ENCODE data around the gene IKBKE.

The IKBKE gene

DNA sequence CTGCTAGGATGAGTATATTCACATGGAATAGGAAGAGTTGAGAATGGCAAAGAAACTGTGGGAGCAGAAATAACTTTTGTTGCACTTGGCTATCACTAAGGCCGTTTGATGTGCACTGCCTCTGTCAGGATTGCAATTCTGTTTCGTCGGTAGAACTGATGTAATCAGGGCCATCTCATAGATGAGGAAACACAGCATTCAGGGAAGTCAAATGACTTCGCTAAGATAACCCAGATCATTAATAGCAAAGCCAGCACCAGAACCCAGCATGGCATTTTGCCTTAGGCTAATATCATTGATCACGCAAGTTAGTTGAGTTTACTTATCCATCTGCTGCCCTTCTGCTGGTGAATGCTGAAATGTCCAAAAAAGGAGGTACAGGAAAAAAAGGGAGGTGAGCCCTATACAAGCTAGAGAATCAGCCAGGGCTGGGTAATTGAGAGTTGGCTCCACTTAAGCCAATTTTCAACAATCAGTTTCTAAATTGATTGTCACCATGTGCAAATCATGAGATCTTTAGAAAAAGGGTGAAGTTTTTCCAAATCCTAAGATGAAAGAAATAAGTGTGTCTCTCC, 44.6 kb downstream of the IKBKE start:
- peak in 1 of 2 experiments; percentile 12 for DNase-seq

DNA sequence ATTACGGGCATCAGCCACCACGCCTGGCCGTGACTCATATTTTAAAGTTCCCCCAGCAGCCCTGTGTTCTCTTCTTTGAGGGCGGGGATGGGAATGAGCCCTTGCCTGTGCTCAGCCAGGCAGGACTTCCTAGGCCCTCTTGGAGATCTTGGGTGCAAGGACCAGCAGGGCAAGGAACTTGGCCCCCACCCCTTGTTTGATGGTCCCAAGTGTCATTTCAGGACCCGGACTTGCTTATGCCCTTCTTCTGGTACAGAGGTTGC, 46.4 kb downstream of the IKBKE start:
- no peak for DNase-seq

DNA sequence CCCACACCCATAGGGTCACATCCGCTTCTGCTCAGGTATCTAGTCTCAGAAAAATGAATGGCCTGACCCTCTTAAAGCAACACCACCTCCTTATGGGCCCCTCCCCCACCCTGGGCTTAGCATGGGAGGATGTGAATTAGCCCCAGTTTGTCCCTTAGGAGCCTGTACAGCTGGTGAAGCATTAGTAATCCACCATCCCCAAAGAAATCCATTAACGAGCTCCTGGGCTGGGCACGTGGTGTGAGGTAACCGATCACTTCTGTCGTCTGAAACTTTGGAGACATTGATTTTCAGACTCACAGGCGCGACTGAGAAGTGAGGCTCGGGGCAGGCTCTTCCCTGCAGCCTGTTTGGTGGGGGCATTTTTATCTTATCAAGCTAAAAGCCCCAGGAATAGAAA, 47.5 kb downstream of the IKBKE start:
- DNase-seq: no peak

DNA sequence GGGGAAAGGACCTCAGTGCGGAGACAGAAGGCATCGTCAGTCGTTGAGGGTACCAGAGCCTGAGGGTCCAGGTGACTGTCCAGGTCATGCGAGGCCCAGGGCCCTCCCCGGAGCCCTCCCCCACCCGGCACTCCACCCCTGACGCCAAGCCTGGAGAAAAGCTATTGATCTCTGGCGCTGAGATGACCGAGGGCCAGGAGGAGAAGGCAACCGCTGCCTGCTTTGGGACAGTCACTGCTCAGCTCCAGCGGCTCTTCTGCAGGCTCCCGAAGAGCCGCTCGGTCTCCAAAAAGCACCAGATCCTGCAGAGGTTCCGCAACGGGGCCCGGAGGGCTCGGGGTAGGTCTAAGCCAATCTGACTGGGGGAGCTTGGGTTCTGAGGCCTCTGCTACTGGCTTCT, 47.9 kb downstream of the IKBKE start:
- no peak for DNase-seq

DNA sequence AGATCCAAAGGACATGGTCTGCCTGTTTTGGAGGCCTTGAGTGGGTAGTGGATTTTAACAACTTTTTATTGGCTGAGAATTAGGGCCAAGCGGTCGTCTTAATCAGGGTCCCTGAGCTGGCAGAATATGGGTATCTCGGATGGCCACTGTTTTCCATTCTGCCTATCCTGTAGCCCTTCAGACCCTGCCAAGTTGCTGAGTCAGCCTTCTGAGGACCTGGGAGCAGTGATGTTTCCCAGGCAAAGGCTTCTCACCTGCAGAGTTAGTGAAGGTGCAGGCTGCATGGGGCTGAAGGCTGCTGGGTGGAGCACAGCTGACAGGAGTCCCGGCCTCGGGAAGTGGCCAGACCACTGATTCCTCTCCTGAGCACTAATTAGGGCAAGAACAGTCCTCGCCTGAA, 48.5 kb downstream of the IKBKE start:
- no peak for DNase-seq

DNA sequence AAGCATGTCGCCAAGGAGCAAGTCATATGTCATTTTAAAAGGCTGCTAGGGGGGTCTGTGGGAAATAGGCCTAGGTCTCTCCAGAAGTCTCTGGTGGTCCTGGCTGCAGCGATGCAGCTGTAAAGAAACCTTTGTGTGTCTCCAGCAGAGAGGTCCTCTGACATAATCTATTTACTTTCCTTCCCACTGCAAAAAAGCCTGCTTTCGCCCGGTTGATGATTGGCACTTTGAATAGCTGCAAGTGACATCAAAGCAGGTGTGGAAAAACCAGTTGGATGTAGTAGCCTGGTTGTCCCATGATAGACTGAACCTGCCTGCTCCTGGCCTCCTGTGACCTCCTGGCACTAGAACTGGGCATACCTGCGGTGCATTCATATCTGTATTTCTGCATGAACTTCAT, 50.9 kb downstream of the IKBKE start:
- DNase-seq: no peak

DNA sequence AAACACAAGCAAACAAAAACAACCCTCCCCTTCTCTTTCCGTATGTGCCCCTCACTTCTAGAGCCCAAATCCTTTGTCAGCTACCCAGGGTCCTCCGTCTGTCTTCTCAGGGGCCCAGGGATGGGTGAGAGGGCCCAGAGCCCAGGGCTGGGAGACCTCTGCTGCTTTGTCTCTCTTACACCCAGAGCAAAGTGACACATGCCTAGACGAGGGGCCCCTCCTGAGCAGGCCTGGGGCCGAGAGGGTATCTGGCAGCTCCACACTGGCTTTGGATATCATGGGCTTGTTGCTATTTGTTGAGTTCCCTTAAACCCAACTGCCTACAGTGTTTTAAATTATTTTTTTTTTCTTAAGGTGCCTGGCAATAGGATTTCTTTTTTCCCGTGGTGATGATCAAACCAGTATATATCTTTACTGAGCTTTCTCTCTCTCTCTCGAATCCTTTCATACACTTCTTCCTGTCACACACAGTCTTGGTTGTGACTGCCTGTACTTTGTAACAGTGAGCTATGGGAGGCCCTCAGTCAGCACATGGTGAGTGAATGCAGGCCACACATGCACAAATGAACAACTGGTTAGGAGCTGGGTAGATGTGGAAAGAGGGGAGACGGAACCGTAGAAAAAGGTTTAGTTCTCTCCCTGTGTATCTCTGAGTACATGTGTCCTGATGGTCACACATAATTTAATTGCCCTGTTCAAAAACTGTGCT, 51.6 kb downstream of the IKBKE start:
- DNase-seq: no peak

GRCh38 chr1:206524739-206525364, 54.6 kb downstream of the IKBKE start:
- DNase-seq: no peak

- DNase-seq: no peak
These were observed 56.0 kb downstream of the IKBKE start for GRCh38 chr1:206526064-206526911.

DNA sequence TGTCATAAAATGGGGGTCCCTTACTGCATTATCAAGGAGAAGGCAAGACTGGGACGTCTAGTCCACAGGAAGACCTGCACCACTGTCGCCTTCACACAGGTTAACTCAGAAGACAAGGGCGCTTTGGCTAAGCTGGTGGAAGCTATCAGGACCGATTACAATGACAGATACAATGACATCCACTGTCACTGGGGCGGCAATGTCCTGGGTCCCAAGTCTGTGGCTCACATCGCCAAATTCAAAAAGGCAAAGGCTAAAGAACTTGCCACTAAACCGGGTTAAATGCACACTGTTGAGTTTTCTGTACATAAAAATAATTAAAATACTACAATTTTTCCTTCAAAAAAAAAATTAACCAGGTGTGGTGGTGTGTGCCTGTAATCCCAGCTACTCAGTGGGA, 59.1 kb downstream of the IKBKE start:
- no peak for DNase-seq

DNA sequence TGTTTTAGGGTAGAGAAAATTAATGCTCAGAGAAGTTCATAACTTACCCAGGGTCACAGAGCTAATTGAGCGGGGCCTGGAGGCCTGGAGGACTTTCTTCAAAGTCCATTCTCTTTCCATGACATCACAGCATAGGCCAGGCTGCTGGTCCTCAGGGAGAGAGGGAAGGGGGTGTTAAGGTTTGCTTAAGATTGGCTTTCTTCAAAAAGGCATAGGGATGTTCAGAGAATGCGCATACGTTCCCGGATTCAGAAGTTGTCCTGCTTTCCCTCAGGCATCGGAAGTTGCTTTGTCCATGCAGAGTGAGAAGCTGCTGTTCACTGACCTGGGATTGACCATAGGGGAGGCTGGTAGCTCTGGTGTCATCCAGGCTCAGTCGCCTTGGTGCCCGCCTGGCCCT, 62.1 kb downstream of the IKBKE start:
- DNase-seq: no peak

DNA sequence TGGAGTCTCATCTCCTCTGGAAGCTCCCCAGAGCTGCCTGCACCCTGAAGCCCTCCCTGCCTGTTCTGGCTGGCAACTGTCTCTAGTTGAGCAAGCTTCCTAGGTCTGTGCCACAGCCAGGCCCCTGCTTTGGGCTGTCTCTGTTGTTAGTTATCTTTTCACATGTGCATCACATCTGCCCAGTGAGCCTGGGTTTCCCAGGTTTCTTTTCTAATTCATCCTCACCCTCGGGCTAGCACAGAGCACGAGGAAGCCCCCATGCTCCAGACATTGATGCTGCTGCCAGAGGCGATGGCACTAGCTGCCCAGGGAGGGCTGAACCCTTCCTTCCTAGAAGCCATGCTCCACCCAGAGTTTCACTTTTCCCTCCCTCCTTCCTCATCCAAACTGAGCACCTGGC, 64.3 kb downstream of the IKBKE start:
- DNase-seq: no peak

DNA sequence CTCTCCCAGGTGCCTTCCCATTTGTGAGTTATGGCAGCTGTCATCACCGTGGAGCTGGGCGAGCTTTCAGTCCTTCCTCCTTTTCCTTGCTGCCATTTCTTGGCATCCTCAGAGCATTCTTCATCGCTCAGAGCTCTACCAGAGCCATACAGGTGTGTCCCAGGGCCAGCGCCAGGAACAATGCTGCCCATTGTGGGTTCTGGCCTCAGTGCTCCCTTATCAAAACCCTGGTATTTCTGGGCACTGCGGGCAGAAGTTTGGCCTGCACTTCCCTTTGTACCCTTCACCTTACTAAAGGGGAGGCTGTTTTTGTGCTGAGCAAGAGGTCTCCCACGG, 65.5 kb downstream of the IKBKE start:
- DNase-seq: no peak

DNA sequence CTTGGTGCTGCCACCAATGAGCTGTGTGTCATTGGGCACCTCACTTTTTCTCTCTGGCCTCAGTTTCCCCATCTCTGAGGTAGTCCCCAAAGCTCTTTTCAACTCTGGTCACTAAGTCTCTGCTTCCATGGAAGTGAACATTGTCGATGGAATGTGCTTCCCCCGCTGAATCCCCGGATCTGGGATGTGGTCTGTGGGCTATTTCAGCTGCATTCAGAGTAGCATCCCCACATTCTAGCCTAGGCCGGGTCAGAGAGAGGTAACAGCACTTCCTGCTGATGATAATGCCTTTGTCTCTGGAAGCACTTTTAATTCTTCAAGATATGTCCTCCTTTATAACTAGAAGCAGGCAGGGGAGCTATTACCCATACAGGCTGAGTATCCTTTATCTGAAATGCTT, 66.9 kb downstream of the IKBKE start:
- no peak for DNase-seq

DNA sequence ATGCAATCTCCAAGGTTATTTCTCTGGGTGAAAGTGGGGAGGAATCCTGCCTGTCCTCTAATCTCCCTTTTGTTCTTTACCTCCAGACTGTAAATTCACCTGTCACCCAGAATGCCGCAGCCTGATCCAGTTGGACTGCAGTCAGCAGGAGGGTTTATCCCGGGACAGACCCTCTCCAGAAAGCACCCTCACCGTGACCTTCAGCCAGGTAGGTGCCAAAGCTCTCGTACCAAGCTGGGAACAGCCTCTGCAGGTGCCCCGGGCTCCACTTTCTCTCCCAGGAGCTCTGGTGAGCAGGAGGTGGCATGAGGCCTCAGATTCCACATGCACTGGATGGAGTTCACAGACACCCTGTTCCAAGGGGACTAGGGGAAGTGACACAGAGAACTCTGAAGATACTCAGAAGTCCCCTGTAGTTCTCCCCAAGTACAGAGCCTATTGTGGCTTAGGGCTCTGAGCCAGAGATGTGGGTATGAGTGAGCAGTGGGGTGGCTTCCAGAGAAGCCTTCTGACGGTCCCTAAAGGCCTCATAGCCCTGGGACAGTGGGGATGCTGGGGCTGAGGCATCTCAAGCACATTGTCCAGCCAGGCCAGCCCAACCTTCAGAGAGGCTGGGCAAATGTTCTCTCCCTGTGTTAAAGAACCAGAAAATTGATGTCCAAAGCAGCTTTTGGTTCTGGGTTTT, 68.0 kb downstream of the IKBKE start:
- peak; percentile 10 to 43 for DNase-seq

- DNase-seq: no peak
These were observed 68.8 kb downstream of the IKBKE start for GRCh38 chr1:206538901-206539640.

GRCh38 chr1:206540044-206540780, 69.9 kb downstream of the IKBKE start:
- no peak for DNase-seq

DNA sequence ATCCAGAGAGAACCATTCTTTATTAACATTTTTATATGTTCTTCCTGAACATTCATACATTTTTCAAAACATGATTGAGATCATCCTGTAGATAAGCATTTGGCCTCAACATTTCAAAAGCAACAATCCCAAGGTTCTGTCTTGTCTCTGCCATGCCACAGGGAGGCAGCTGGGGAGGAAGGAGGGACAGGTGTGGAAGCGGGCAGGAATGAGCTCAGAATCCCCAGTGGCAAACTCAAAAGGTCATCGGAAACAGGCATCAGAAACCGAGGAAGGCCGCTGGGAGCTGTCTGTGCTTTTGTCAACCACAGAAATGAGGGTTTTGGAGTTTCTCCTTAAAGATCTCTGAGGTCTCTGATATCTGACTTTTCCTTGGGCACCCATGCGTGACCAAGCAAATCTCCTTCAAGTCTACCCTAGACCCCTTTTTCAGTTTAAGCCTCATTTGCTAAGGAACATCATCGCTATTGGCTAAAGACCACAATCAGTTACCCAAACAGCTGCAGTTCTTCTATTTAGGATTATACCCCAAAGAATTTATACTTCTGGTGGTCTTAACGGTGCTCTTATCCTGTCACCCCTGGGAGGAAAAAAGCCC, 71.1 kb downstream of the IKBKE start:
- DNase-seq: no peak

DNA sequence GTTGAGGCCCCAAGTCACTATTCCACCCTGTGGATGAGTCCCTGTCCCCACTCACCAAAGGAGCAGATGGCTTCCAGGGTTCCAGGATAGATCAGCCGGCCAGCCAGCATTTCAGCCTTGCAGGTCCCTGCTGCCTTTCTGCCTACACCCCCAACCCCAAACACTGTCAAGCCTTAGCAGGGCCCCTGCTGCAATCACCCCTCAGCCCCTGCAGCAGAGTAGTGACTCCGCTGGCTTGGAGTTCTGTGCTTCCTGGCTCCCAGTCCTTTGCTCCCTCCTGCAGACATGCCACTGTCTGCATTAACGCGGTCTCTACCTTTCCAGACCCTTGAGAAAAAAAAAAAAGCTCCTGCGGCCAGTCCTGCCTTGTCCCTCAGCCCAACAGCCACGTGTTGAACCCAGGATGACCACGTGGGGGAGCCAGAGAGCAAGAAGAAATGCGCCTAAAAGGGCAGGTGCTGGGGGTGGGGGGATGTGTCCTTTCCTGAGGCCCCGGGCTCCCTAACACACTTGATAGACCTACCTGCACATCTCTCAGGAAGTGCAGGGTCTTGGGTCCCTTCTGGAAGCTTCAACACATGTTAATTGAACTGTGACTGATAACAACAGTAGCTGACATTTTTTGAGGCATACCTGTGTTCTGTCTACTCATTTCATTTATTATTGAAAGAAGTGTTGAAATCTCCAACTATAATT, 74.4 kb downstream of the IKBKE start:
- peak; percentile 38 to 41 for DNase-seq

DNA sequence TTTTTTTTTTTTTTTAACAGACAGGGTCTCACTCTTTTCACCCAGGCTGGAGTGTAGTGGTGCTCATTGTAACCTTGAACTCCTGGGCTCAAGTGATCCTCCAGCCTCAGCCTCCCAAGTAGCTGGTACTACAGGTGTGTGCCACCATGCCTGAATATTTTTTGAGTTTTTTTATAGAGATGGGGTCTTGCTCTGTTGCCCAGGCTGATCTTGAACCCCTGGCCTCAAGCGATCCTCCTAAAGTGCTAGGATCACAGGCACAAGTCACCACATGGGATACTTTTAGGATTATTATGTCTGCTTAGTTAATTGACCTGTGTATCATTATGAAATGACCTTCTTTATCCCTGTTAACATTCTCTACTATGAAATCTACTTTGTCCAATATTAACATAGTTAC, 75.1 kb downstream of the IKBKE start:
- DNase-seq: no peak
